GM19397 (cell line): ENCODE results near the gene NOXO1.
"Not testable (repeated sequence)": the region's sequence is repeated elsewhere in the genome, so short reads cannot be mapped to it uniquely, and the experiment has no call there.

Experiments
- ATAC-seq: cut with Tn5 transposase; IDR thresholded peaks from one replicate; pipeline ENCODE4 v1.9.1; 2021; ENCODE audit warnings: mild to moderate bottlenecking, moderate library complexity; ENCODE audit not compliant: unreplicated experiment

Gene NOXO1

GRCh38 chr16:1963806-1964505 is 17.3 kb downstream of the NOXO1 start:
- peak; percentile 11 for ATAC-seq

GRCh38 chr16:1962161-1963153 is 18.8 kb downstream of the NOXO1 start:
- ATAC-seq = not testable (repeated sequence)

GRCh38 chr16:1961651-1962067 is 19.6 kb downstream of the NOXO1 start:
- ATAC-seq = no peak

- ATAC-seq = no peak
These were observed 20.3 kb downstream of the NOXO1 start for GRCh38 chr16:1960665-1961630.

GRCh38 chr16:1959269-1960039 is 21.8 kb downstream of the NOXO1 start, which contains the start of gene NDUFB10:
NDUFB10 (plus strand) TSS chr16:1959538; CDS start chr16:1959625, 87 bp downstream.
- peak; percentile 82 for ATAC-seq

- ATAC-seq = no peak
These were observed 22.5 kb downstream of the NOXO1 start for GRCh38 chr16:1958715-1959268.

DNA sequence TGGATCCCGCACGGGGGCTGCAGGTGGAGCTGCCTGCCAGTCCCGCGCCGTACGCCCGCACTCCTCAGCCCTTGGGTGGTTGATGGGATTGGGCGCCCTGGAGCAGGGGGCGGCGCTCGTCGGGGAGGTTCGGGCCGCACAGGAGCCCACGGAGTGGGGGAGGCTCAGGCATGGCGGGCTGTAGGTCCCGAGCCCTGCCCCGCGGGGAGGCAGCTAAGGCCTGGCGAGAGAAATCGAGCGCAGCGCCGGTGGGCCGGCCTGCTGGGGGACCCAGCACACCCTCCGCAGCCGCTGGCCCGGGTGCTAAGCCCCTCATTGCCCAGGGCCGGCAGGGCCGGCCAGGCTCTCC is 23.2 kb downstream of the NOXO1 start:
- ATAC-seq = not testable (repeated sequence)

GRCh38 chr16:1957434-1958142 is 23.7 kb downstream of the NOXO1 start:
- ATAC-seq = not testable (repeated sequence)

- ATAC-seq = no peak
These were observed 27.5 kb downstream of the NOXO1 start for GRCh38 chr16:1953734-1954133.

GRCh38 chr16:1950559-1950958 is 30.7 kb downstream of the NOXO1 start:
- ATAC-seq = no peak

DNA sequence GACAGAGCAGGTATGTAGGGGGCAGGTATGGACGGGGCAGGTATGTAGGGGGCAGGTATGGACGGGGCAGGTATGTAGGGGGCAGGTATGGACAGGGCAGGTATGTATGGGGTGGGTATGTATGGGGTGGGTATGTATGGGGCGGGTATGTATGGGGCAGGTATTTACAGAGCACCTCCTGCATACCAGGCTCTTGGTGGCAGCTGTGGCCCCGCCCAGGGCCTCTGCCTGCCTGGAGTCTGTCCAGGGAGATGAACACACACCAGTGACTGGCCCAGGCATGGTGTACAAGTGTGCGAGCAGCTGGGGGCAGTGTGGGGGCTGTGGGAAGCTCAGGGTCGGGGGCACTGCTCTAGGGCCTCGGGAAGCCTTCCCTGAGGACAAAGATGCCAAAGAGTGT is 31.2 kb downstream of the NOXO1 start:
- ATAC-seq = no peak

- ATAC-seq = no peak
These were observed 31.8 kb downstream of the NOXO1 start for GRCh38 chr16:1949507-1949906.

GRCh38 chr16:1947369-1947670 is 33.9 kb downstream of the NOXO1 start:
- ATAC-seq = no peak

DNA sequence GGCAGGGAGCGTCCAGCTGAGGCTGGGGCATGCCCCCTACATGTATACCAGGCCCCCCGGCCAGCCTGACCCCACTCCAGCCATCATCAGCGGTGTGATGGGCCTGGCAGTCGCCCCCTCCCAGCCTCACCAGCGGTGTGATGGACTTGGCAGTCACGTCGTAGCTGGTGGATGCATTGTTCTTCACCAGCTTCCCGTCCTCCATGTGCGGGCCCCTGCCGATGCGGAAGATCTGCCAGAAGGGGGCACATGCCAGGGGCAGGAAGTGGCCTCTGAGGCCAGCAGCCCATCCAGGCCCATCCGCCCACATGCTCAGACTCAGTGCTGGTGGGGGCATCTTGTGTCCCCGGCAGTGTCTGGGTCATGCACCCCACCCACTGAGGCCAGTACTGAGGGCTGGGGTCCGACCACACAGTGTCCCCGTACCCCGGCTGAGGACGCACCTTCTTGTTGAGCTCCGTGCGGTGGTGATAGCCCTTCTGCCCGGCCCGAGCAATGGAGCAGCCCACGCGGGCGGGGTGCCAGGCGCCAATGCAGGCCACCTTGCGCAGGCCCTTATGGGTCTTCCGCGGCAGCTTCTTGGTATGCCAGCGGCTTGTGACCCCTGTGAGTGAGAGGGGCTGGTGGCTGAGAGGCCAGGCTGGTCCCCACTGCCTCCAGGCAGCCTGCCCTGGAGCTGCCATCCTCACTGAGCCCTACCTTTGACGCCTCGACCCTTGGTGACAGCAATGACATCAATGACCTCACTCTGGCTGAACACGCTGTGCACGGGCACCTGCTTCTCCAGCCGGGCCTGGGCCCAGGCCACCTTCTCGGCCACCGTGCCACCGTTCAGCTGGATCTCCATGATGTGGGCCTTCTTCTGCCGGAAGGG is 34.5 kb downstream of the NOXO1 start:
- no peak for ATAC-seq

- no peak for ATAC-seq
These were observed 35.5 kb downstream of the NOXO1 start for GRCh38 chr16:1945559-1946391.

- ATAC-seq = no peak
These were observed 36.6 kb downstream of the NOXO1 start for GRCh38 chr16:1944612-1945199.
